ENCODE measurements around the gene CP. TPM values are rescaled to one million over a fixed set of nuclear protein-coding genes. Genes with fewer than 3 reads are reported as not detected.

CP gene
- total and polyA plus RNA-seq, 12 donors: 0.48 to 17.2 (median 5.4) TPM

DNA sequence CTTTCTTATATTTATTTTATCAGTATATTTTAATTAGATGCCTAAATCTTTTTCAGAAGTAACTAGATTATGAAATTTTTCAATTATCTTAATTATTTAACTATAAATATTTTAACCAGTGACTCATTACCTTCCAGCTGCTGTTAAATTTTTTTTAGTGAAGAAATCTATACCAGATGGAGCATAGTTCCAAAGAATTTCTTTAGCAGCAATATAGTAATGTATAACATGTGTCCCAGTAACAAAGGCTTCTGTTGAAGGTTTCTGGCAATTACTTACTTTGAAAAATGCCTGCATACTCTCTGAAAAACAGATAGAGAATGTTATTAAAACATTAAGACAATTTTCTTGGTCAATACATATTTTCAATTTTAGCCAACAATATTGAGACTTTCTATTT, 45.1 kb upstream of the CP start:
- Histone ChIP-seq H3K36me3 (replicated peaks in 1 of 2) (no peaks in the 10 kb centered on the region), H3K9me3 (replicated peaks in 1 of 3) (no peaks in the 10 kb centered on the region), H3K4me1 (replicated peaks in 1 of 2) (no peaks in the 10 kb centered on the region), H3K4me3 (no peak overlapping the region), H3K27me3 (no peaks in the 10 kb centered on the region), H3K27ac (no peak overlapping the region)
- intact Hi-C loops (cut with DNase I): no loop called here
- DNase-seq: no peak
- TF ChIP-seq POLR2A (IDR thresholded peaks at IDR 0.05): no peak
- TF ChIP-seq, protein P1, sequence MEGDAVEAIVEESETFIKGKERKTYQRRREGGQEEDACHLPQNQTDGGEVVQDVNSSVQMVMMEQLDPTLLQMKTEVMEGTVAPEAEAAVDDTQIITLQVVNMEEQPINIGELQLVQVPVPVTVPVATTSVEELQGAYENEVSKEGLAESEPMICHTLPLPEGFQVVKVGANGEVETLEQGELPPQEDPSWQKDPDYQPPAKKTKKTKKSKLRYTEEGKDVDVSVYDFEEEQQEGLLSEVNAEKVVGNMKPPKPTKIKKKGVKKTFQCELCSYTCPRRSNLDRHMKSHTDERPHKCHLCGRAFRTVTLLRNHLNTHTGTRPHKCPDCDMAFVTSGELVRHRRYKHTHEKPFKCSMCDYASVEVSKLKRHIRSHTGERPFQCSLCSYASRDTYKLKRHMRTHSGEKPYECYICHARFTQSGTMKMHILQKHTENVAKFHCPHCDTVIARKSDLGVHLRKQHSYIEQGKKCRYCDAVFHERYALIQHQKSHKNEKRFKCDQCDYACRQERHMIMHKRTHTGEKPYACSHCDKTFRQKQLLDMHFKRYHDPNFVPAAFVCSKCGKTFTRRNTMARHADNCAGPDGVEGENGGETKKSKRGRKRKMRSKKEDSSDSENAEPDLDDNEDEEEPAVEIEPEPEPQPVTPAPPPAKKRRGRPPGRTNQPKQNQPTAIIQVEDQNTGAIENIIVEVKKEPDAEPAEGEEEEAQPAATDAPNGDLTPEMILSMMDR (IDR thresholded peaks at IDR 0.05): no peak

DNA sequence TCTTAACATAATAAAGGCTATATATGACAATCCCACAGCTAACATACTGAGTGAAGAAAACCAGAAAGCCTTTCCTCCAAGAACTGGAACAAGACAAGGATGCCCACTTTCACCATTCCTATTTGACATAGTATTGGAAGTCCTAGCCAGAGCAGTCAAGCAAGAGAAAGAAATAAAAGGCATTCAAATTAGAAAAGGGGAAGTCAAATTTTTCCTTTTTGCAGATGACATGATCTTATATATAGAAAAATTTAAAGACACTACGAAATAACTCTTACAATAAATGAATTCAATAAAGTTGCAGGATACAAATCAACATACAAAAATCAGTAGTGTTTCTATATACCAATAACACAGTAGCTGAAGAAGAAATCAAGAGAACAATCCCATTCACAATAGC, 42.2 kb upstream of the CP start:
- Histone ChIP-seq H3K4me3 (no peak overlapping the region), H3K36me3 (replicated peaks in 1 of 2) (no peaks in the 10 kb centered on the region), H3K4me1 (replicated peaks in 1 of 2) (no peaks in the 10 kb centered on the region), H3K27me3 (no peaks in the 10 kb centered on the region), H3K27ac (no peak overlapping the region), H3K9me3 (replicated peaks in 1 of 3) (no peaks in the 10 kb centered on the region)
- 74 to 92% (median 76%) methylated on average over 1 of the region's 1 CpG for WGBS, 4 donors
- DNase-seq: no peak
- intact Hi-C loops (cut with DNase I): no loop called here
- TF ChIP-seq, protein P1 (IDR thresholded peaks at IDR 0.05): no peak
- no peak for TF ChIP-seq POLR2A (IDR thresholded peaks at IDR 0.05)

DNA sequence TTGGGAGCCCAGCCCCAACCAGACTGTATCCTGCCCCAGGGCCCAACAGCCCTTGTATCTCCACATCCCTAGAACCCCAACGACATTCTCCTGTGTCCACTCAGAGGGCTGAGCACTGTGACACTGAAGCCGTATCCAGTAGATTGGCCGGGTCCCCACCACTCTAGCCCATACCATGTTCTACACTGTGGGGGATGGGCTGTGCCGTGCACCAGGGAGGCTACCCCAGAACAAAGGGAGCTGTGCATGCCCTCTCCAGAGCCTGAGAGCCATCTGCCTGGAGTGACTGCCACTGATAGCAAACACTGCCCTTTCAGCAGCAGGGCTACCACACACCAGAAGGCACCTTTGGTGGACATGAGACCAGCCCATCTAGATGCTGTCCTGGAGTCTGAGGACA, 37.1 kb upstream of the CP start:
- Histone ChIP-seq H3K4me1 (replicated peaks in 1 of 2) (peaks cover 0 to 10% of the 10 kb centered on the region in 2 donors), H3K9me3 (replicated peaks in 1 of 3) (no peaks in the 10 kb centered on the region), H3K27me3 (no peaks in the 10 kb centered on the region), H3K36me3 (replicated peaks in 1 of 2) (no peaks in the 10 kb centered on the region), H3K4me3 (no peak overlapping the region), H3K27ac (no peak overlapping the region)
- no peak for DNase-seq
- no peak for TF ChIP-seq POLR2A (IDR thresholded peaks at IDR 0.05)
- TF ChIP-seq, protein P1 (IDR thresholded peaks at IDR 0.05): no peak
- 76 to 97% (median 89%) methylated on average over 3 to 4 of the region's 4 CpGs for WGBS, 4 donors
- intact Hi-C loops (cut with DNase I): no loop called here

DNA sequence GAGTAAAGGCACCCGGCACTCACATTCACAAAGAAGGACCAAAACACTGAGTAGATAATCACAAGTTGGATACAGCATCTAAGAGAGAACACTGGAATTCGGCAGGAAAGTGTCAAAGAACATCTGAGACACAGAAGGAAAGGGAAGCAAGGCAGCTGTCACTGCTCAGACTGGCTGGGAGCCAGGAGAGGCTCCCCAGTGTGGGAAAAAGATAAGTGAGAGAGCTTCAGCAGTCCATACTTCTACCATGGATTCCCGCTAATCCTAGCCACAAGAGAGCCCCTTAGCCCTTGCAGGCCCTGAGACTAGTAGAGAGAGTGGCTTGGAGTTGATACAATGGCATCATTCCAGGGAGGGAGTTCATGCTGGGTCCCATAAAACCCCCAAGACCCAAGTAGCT, 36.7 kb upstream of the CP start:
- WGBS, 4 donors: 48 to 53% (median 49%) methylated on average over 2 to 3 of the region's 3 CpGs
- no peak overlapping the region for H3K4me3 ChIP-seq
- peak in 6 of 7 donors; percentile 35 to 73 (median 52) for DNase-seq
- no peak overlapping the region for H3K27ac ChIP-seq
- H3K9me3 ChIP-seq (replicated peaks in 1 of 3): no peaks in the 10 kb centered on the region
- H3K27me3 ChIP-seq: no peaks in the 10 kb centered on the region
- H3K4me1 ChIP-seq (replicated peaks in 1 of 2): peaks cover 0 to 10% of the 10 kb centered on the region in 2 donors
- no peak for TF ChIP-seq POLR2A (IDR thresholded peaks at IDR 0.05)
- TF ChIP-seq, protein P1 (IDR thresholded peaks at IDR 0.05): no peak
- no peaks in the 10 kb centered on the region for H3K36me3 ChIP-seq (replicated peaks in 1 of 2)
- intact Hi-C loops (cut with DNase I): no loop called here
